ENCODE results near the gene PXN.

The PXN gene

DNA sequence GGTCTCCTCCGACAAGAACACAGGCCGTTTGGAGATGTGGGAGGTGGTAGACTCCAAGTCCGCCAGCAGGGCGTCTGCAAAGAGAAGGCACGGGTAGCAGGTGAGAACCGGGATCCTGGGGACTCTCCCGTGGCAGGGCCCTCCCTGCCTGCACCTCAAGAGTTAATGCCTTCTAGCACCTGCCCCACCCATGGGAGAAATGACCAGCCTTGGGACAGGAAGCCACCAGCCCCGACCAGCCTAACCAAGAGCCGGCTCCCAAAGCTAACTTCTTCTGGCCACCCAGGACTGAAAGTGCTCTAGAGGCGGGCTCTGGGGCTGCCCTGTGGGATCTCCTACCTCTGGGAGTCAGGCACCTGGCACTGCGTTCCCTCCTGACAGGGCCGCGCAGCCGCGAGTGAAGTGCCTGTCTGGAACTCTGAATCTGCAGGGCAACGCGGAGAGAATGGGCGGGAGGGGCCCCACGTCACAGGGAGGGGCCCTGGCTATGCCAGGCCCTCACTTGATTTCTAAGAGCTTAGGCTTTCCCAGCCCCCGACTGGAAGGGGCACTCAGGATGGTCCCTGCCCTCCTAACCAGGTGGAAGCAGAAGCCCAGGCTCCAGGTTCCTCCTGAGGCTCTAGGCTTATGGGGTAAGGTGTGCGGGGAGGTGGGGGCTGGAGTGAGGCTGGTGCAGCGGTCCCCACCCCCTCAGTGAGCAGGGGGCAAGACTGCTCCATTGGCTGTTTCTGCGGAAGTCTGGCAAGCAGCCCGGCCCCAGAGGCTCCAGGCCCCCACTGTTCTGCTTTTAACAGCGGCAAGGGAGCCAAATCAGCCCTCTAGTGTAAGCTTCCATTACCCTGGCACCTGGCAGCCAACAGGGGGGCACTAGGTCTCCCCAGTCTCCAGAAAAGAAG is 41.0 kb downstream of the PXN start (continued):
- TF ChIP-seq, protein P1, sequence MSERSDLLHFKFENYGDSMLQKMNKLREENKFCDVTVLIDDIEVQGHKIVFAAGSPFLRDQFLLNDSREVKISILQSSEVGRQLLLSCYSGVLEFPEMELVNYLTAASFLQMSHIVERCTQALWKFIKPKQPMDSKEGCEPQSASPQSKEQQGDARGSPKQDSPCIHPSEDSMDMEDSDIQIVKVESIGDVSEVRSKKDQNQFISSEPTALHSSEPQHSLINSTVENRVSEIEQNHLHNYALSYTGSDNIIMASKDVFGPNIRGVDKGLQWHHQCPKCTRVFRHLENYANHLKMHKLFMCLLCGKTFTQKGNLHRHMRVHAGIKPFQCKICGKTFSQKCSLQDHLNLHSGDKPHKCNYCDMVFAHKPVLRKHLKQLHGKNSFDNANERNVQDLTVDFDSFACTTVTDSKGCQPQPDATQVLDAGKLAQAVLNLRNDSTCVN (tag by site-specific recombination; optimal IDR thresholded peaks at IDR 0.05): peak; percentile 39
- TF ChIP-seq, protein P2, sequence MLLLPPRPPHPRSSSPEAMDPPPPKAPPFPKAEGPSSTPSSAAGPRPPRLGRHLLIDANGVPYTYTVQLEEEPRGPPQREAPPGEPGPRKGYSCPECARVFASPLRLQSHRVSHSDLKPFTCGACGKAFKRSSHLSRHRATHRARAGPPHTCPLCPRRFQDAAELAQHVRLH (tag by site-specific recombination; IDR thresholded peaks at IDR 0.05): no peak
- TF ChIP-seq ZNF112 (tag by site-specific recombination; IDR thresholded peaks at IDR 0.05): no peak
- TF ChIP-seq ZBTB48 (tag by site-specific recombination; IDR thresholded peaks at IDR 0.05): peak; percentile 88
- 0 out of 2 replicates have a peak, but pooled peaks have one; percentile 89 for TF ChIP-seq ZNF600 (tag by site-specific recombination; IDR thresholded peaks at IDR 0.05)
- TF ChIP-seq GLI4 (tag by site-specific recombination; IDR thresholded peaks at IDR 0.05): no peak
- TF ChIP-seq ZBTB11 (tag by site-specific recombination; conservative IDR thresholded peaks at IDR 0.05; ENCODE audit: low read depth): no peak
- 0 out of 2 replicates have a peak, but pooled peaks have one; percentile 48 for TF ChIP-seq ZFP37 (tag by site-specific recombination; IDR thresholded peaks at IDR 0.05)
- no peak for TF ChIP-seq ZNF169 (tag by site-specific recombination; IDR thresholded peaks at IDR 0.05)
- no peak for TF ChIP-seq ZNF658 (tag by site-specific recombination; IDR thresholded peaks at IDR 0.05)
- TF ChIP-seq, protein P3, sequence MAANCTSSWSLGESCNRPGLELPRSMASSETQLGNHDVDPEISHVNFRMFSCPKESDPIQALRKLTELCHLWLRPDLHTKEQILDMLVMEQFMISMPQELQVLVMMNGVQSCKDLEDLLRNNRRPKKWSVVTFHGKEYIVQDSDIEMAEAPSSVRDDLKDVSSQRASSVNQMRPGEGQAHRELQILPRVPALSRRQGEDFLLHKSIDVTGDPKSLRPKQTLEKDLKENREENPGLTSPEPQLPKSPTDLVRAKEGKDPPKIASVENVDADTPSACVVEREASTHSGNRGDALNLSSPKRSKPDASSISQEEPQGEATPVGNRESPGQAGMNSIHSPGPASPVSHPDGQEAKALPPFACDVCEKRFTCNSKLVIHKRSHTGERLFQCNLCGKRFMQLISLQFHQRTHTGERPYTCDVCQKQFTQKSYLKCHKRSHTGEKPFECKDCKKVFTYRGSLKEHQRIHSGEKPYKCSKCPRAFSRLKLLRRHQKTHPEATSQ (tag by site-specific recombination; IDR thresholded peaks at IDR 0.05): no peak
- no peak for TF ChIP-seq ZSCAN30 (tag by site-specific recombination; IDR thresholded peaks at IDR 0.05)
- TF ChIP-seq MYNN (tag by site-specific recombination; IDR thresholded peaks at IDR 0.05; ENCODE audit: borderline replicate concordance): peak; percentile 16; the same call in 1 of the 2 replicates
- 0 out of 2 replicates have a peak, but pooled peaks have one; percentile 19 for TF ChIP-seq ZNF76 (tag by site-specific recombination; IDR thresholded peaks at IDR 0.05; ENCODE audit: borderline replicate concordance, low read depth)
- TF ChIP-seq ZNF610 (tag by site-specific recombination; IDR thresholded peaks at IDR 0.05; ENCODE audit: borderline replicate concordance): 0 out of 2 replicates have a peak, but pooled peaks have one; percentile 25
- TF ChIP-seq ZNF341 (tag by site-specific recombination; IDR thresholded peaks at IDR 0.05; ENCODE audit: low read depth): peak; percentile 94
- TF ChIP-seq FEZF1 (tag by site-specific recombination; IDR thresholded peaks at IDR 0.05): peak; percentile 97
- TF ChIP-seq, protein P4, sequence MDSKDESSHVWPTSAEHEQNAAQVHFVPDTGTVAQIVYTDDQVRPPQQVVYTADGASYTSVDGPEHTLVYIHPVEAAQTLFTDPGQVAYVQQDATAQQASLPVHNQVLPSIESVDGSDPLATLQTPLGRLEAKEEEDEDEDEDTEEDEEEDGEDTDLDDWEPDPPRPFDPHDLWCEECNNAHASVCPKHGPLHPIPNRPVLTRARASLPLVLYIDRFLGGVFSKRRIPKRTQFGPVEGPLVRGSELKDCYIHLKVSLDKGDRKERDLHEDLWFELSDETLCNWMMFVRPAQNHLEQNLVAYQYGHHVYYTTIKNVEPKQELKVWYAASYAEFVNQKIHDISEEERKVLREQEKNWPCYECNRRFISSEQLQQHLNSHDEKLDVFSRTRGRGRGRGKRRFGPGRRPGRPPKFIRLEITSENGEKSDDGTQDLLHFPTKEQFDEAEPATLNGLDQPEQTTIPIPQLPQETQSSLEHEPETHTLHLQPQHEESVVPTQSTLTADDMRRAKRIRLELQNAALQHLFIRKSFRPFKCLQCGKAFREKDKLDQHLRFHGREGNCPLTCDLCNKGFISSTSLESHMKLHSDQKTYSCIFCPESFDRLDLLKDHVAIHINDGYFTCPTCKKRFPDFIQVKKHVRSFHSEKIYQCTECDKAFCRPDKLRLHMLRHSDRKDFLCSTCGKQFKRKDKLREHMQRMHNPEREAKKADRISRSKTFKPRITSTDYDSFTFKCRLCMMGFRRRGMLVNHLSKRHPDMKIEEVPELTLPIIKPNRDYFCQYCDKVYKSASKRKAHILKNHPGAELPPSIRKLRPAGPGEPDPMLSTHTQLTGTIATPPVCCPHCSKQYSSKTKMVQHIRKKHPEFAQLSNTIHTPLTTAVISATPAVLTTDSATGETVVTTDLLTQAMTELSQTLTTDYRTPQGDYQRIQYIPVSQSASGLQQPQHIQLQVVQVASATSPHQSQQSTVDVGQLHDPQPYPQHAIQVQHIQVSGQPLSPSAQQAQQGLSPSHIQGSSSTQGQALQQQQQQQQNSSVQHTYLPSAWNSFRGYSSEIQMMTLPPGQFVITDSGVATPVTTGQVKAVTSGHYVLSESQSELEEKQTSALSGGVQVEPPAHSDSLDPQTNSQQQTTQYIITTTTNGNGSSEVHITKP (tag by site-specific recombination; IDR thresholded peaks at IDR 0.05): peak; percentile 76
- TF ChIP-seq ZNF146 (tag by site-specific recombination; IDR thresholded peaks at IDR 0.05): no peak
- TF ChIP-seq ZNF488 (tag by site-specific recombination; IDR thresholded peaks at IDR 0.05): no peak
- TF ChIP-seq IKZF3 (tag by site-specific recombination; IDR thresholded peaks at IDR 0.05): peak; percentile 23
- TF ChIP-seq ZNF223 (tag by site-specific recombination; IDR thresholded peaks at IDR 0.05): no peak
- no peak for TF ChIP-seq ZBTB7A (tag by site-specific recombination; IDR thresholded peaks at IDR 0.05; ENCODE audit: low read depth)
- peak; percentile 100 for TF ChIP-seq ZNF335 (tag by site-specific recombination; conservative IDR thresholded peaks at IDR 0.05)
- TF ChIP-seq SP2 (tag by site-specific recombination; IDR thresholded peaks at IDR 0.05): peak; percentile 68
- TF ChIP-seq, protein P5, sequence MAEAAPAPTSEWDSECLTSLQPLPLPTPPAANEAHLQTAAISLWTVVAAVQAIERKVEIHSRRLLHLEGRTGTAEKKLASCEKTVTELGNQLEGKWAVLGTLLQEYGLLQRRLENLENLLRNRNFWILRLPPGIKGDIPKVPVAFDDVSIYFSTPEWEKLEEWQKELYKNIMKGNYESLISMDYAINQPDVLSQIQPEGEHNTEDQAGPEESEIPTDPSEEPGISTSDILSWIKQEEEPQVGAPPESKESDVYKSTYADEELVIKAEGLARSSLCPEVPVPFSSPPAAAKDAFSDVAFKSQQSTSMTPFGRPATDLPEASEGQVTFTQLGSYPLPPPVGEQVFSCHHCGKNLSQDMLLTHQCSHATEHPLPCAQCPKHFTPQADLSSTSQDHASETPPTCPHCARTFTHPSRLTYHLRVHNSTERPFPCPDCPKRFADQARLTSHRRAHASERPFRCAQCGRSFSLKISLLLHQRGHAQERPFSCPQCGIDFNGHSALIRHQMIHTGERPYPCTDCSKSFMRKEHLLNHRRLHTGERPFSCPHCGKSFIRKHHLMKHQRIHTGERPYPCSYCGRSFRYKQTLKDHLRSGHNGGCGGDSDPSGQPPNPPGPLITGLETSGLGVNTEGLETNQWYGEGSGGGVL (tag by site-specific recombination; IDR thresholded peaks at IDR 0.05): peak; percentile 70

Measured in HEK293 (cell line).